ENCODE results near the gene NOS2. TPM values are rescaled to one million over a fixed set of nuclear protein-coding genes. Genes with fewer than 3 reads are reported as not detected.
"Not testable (repeated sequence)": the region's sequence is repeated elsewhere in the genome, so short reads cannot be mapped to it uniquely, and the experiment has no call there.

Gene NOS2
- total RNA-seq, 1 experiment from 2014 or later = not detected

GRCh38 chr17:27846042-27846655, 45.8 kb upstream of the NOS2 start:
- no peak overlapping the region for H3K27ac Mint-ChIP-seq (ENCODE audit: unreplicated experiment)
- H3K36me3 Mint-ChIP-seq (ENCODE audit: insufficient read depth, unreplicated experiment) = no peaks in the 10 kb centered on the region
- DNase-seq = no peak
- CTCF ChIA-PET = no interaction called here
- H3K9me3 Mint-ChIP-seq (ENCODE audit: low read depth, unreplicated experiment) = no peaks in the 10 kb centered on the region
- TF ChIP-seq CTCF (IDR thresholded peaks at IDR 0.05; ENCODE audit: unreplicated experiment) = no peak
- no peaks in the 10 kb centered on the region for H3K4me1 Mint-ChIP-seq (ENCODE audit: low read depth, unreplicated experiment)
- H3K4me3 Mint-ChIP-seq (ENCODE audit: low read depth, unreplicated experiment) = no peak overlapping the region
- intact Hi-C loops (cut with micrococcal nuclease; ENCODE audit: unreplicated experiment) = loop anchor here (10.0 kb wide), 1 partner anchor 49 kb away; the partner anchor contains the start of gene LYRM9
- BruUV-seq (replicated peaks) = no TSS peak
- peaks cover 29% of the 10 kb centered on the region for H3K27me3 Mint-ChIP-seq (ENCODE audit: unreplicated experiment)

DNA sequence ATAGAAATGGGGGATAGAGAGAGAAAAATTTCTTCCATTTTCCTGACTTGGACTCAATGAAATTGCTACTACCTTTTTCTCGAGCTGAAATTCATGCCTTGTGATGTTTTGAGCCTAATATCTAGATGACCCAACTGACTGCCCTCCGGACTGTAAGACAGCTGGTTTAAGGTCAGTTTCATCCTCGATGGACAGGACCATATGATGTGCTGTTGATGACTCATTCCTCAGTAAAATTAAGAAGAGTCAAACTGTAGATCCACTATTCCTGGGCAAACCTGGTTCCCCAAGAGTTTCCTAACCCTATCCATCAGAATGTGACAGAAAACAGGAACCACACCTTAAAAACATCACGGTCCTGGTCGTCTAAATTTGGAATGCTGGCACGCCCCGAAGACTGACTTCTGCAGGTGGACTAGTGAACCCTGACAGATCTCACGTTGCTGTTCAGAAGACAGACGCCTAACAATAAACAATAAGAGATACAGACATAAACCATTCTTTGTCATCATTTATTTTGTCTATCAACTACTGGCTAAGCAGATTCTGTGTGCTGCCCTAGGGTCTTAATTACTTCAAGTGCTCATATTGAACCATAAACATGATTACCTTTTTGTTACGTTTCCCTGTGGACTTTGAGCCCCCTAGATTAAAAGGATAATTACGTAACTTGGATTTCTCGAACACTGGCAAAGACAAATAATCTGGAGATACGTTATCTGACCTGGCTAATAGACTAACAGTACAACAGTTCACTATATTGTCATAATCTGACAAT, 45.1 kb upstream of the NOS2 start:
- H3K27ac Mint-ChIP-seq (ENCODE audit: unreplicated experiment) = no peak overlapping the region
- CTCF ChIA-PET = no interaction called here
- no peaks in the 10 kb centered on the region for H3K9me3 Mint-ChIP-seq (ENCODE audit: low read depth, unreplicated experiment)
- no peaks in the 10 kb centered on the region for H3K4me1 Mint-ChIP-seq (ENCODE audit: low read depth, unreplicated experiment)
- DNase-seq = no peak
- BruUV-seq (replicated peaks) = no TSS peak
- H3K27me3 Mint-ChIP-seq (ENCODE audit: unreplicated experiment) = peaks cover 36% of the 10 kb centered on the region
- no peaks in the 10 kb centered on the region for H3K36me3 Mint-ChIP-seq (ENCODE audit: insufficient read depth, unreplicated experiment)
- no peak overlapping the region for H3K4me3 Mint-ChIP-seq (ENCODE audit: low read depth, unreplicated experiment)
- intact Hi-C loops (cut with micrococcal nuclease; ENCODE audit: unreplicated experiment) = loop anchor here (10.0 kb wide), 1 partner anchor 49 kb away; the partner anchor contains the start of gene LYRM9
- no peak for TF ChIP-seq CTCF (IDR thresholded peaks at IDR 0.05; ENCODE audit: unreplicated experiment)

DNA sequence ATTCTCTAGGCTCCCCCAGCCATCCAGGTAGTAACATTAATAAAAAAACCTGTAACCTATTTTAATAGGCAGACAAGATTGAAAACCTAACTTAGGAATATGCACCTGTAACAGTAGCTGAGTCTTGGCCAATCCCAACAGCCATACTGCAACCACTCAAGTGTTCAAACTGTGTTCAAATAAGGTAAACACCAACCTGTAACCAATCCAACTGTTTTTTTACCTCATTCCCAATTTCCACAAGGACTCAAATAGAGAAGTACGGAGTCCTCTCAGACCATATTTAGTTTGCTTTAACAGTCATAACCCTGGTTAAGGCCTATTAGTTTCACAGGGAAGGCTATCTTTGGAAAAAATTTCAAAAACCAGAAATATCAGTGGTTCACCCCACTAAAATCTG, 40.4 kb upstream of the NOS2 start:
- no peak overlapping the region for H3K4me3 Mint-ChIP-seq (ENCODE audit: low read depth, unreplicated experiment)
- BruUV-seq (replicated peaks) = no TSS peak
- H3K27ac Mint-ChIP-seq (ENCODE audit: unreplicated experiment) = no peak overlapping the region
- no peaks in the 10 kb centered on the region for H3K9me3 Mint-ChIP-seq (ENCODE audit: low read depth, unreplicated experiment)
- H3K4me1 Mint-ChIP-seq (ENCODE audit: low read depth, unreplicated experiment) = no peaks in the 10 kb centered on the region
- CTCF ChIA-PET = no interaction called here
- no peak for DNase-seq
- TF ChIP-seq CTCF (IDR thresholded peaks at IDR 0.05; ENCODE audit: unreplicated experiment) = no peak
- peaks cover 32% of the 10 kb centered on the region for H3K27me3 Mint-ChIP-seq (ENCODE audit: unreplicated experiment)
- intact Hi-C loops (cut with micrococcal nuclease; ENCODE audit: unreplicated experiment) = loop anchor here (10.0 kb wide), 1 partner anchor 54 kb away; the partner anchor contains the start of gene LYRM9
- H3K36me3 Mint-ChIP-seq (ENCODE audit: insufficient read depth, unreplicated experiment) = no peaks in the 10 kb centered on the region

- BruUV-seq (replicated peaks); H3K36me3 Mint-ChIP-seq (ENCODE audit: insufficient read depth, unreplicated experiment); CTCF ChIA-PET; H3K9me3 Mint-ChIP-seq (ENCODE audit: low read depth, unreplicated experiment); DNase-seq; H3K4me3 Mint-ChIP-seq (ENCODE audit: low read depth, unreplicated experiment); H3K27ac Mint-ChIP-seq (ENCODE audit: unreplicated experiment); H3K4me1 Mint-ChIP-seq (ENCODE audit: low read depth, unreplicated experiment): not testable (repeated sequence)
- H3K27me3 Mint-ChIP-seq (ENCODE audit: unreplicated experiment) = peaks cover 35% of the 10 kb centered on the region
- intact Hi-C loops (cut with micrococcal nuclease; ENCODE audit: unreplicated experiment) = loop anchor here (10.0 kb wide), 1 partner anchor 54 kb away; the partner anchor contains the start of gene LYRM9
These were observed 40.0 kb upstream of the NOS2 start for GRCh38 chr17:27840406-27840678.

GRCh38 chr17:27839571-27840405, 39.5 kb upstream of the NOS2 start:
- intact Hi-C loops (cut with micrococcal nuclease; ENCODE audit: unreplicated experiment) = loop anchor here (10.0 kb wide), 1 partner anchor 55 kb away; the partner anchor contains the start of gene LYRM9
- H3K4me1 Mint-ChIP-seq (ENCODE audit: low read depth, unreplicated experiment); H3K9me3 Mint-ChIP-seq (ENCODE audit: low read depth, unreplicated experiment); BruUV-seq (replicated peaks); H3K27ac Mint-ChIP-seq (ENCODE audit: unreplicated experiment); CTCF ChIA-PET; H3K36me3 Mint-ChIP-seq (ENCODE audit: insufficient read depth, unreplicated experiment); DNase-seq; H3K4me3 Mint-ChIP-seq (ENCODE audit: low read depth, unreplicated experiment): not testable (repeated sequence)
- H3K27me3 Mint-ChIP-seq (ENCODE audit: unreplicated experiment) = peaks cover 38% of the 10 kb centered on the region

- DNase-seq; H3K36me3 Mint-ChIP-seq (ENCODE audit: insufficient read depth, unreplicated experiment); CTCF ChIA-PET; H3K9me3 Mint-ChIP-seq (ENCODE audit: low read depth, unreplicated experiment); intact Hi-C loops (cut with micrococcal nuclease; ENCODE audit: unreplicated experiment); BruUV-seq (replicated peaks); H3K4me1 Mint-ChIP-seq (ENCODE audit: low read depth, unreplicated experiment); H3K4me3 Mint-ChIP-seq (ENCODE audit: low read depth, unreplicated experiment); H3K27ac Mint-ChIP-seq (ENCODE audit: unreplicated experiment): not testable (repeated sequence)
- peaks cover 40% of the 10 kb centered on the region for H3K27me3 Mint-ChIP-seq (ENCODE audit: unreplicated experiment)
These were observed 38.3 kb upstream of the NOS2 start for GRCh38 chr17:27838607-27839006.

- intact Hi-C loops (cut with micrococcal nuclease; ENCODE audit: unreplicated experiment); H3K4me3 Mint-ChIP-seq (ENCODE audit: low read depth, unreplicated experiment); H3K27ac Mint-ChIP-seq (ENCODE audit: unreplicated experiment); H3K36me3 Mint-ChIP-seq (ENCODE audit: insufficient read depth, unreplicated experiment); BruUV-seq (replicated peaks); CTCF ChIA-PET; DNase-seq; H3K9me3 Mint-ChIP-seq (ENCODE audit: low read depth, unreplicated experiment); H3K4me1 Mint-ChIP-seq (ENCODE audit: low read depth, unreplicated experiment): not testable (repeated sequence)
- peaks cover 45% of the 10 kb centered on the region for H3K27me3 Mint-ChIP-seq (ENCODE audit: unreplicated experiment)
These were observed 37.4 kb upstream of the NOS2 start for GRCh38 chr17:27837769-27838168.

Measured in Calu3 (cell line).